Activated CD4-positive, alpha-beta T cell treated with anti-CD3 and anti-CD28 coated beads, Interleukin-2, amount 10 ng/mL, durations not matched to agents 7 days and 5 days (primary cell): ENCODE measurements around the gene TEX48. TPM values are rescaled to one million over a fixed set of nuclear protein-coding genes. Genes with fewer than 3 reads are reported as not detected.

Source experiments
- CTCF ChIA-PET: fragments of 350-600 bp; sonication (Branson Sonifier 250); formaldehyde crosslinking; loops from one replicate; lab custom pipeline; 2021; ENCODE audit warnings: antibody characterized with exemption; lab: Charles Lee
- POLR2A ChIA-PET: fragments of 350-600 bp; sonication (Branson Sonifier 250); formaldehyde crosslinking; loops from one replicate; lab custom pipeline; 2021; ENCODE audit warnings: antibody characterized with exemption; lab: Charles Lee
- DNase-seq: peaks from one replicate; pipeline ENCODE4 v3.0.0-alpha.2; 2020
- H3K27ac Mint-ChIP-seq: one replicate; pipeline ENCODE4 v1.8.0; 2021; ENCODE audit warnings: mild to moderate bottlenecking, moderate library complexity, mixed read lengths
- H3K27me3 Mint-ChIP-seq: one replicate; pipeline ENCODE4 v1.8.0; 2021; ENCODE audit warnings: mixed read lengths
- H3K36me3 Mint-ChIP-seq: one replicate; pipeline ENCODE4 v1.8.0; 2021; ENCODE audit warnings: low read depth, mixed read lengths
- H3K4me1 Mint-ChIP-seq: one replicate; pipeline ENCODE4 v1.8.0; 2021; ENCODE audit warnings: mixed read lengths
- H3K4me3 Mint-ChIP-seq: one replicate; pipeline ENCODE4 v1.8.0; 2021; ENCODE audit warnings: mild to moderate bottlenecking, moderate library complexity, mixed read lengths
- H3K9me3 Mint-ChIP-seq: one replicate; pipeline ENCODE4 v1.8.0; 2021; ENCODE audit warnings: mixed read lengths
- total RNA-seq, 2 experiments: library from RNA; stranded (reverse); gene quantifications; one replicate each; pipeline ENCODE4 v1.2.3, GENCODE V29; 2021

TEX48 gene
- total RNA-seq, 2 experiments from 2014 or later = 0.83 to 0.97 TPM

DNA sequence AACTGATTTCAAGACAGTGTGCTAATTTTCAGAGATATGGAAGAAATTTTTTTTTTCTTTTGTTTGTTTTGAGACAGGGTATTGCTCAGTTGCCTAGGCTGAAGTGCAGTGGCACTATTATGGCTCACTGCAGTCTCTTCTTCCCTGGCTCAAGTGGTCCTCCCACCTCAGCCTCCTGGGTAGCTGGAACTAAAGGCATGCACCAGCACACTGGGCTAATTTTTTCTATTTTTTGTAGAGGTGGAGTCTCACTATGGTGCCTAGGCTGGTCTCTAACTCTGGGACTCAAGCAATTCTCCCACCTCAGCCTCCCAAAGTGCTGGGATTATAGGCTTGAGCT lies 9.9 kb upstream of the TEX48 start:
- ChIA-PET POLR2A (interaction anchor here (0.8 to 2.0 kb wide), 3 partner anchors 27 to 237 kb away, joined by 3 to 7 read pairs (median 6); partner anchors contain the start of gene ATP6V1G1), CTCF (interaction anchor here (0.9 to 5.6 kb wide), 6 partner anchors 10 to 31 kb away, joined by 4 to 29 read pairs (median 6); partner anchors contain the start of gene TEX48)
- DNase-seq = no peak
- peaks cover 91% of the 10 kb centered on the region for H3K4me1 Mint-ChIP-seq
- H3K36me3 Mint-ChIP-seq = peaks cover 39% of the 10 kb centered on the region
- no peaks in the 10 kb centered on the region for H3K27me3 Mint-ChIP-seq
- peaks cover 15% of the 10 kb centered on the region for H3K9me3 Mint-ChIP-seq
- no peak overlapping the region for H3K4me3 Mint-ChIP-seq
- peak overlapping the region; percentile 93 for H3K27ac Mint-ChIP-seq

DNA sequence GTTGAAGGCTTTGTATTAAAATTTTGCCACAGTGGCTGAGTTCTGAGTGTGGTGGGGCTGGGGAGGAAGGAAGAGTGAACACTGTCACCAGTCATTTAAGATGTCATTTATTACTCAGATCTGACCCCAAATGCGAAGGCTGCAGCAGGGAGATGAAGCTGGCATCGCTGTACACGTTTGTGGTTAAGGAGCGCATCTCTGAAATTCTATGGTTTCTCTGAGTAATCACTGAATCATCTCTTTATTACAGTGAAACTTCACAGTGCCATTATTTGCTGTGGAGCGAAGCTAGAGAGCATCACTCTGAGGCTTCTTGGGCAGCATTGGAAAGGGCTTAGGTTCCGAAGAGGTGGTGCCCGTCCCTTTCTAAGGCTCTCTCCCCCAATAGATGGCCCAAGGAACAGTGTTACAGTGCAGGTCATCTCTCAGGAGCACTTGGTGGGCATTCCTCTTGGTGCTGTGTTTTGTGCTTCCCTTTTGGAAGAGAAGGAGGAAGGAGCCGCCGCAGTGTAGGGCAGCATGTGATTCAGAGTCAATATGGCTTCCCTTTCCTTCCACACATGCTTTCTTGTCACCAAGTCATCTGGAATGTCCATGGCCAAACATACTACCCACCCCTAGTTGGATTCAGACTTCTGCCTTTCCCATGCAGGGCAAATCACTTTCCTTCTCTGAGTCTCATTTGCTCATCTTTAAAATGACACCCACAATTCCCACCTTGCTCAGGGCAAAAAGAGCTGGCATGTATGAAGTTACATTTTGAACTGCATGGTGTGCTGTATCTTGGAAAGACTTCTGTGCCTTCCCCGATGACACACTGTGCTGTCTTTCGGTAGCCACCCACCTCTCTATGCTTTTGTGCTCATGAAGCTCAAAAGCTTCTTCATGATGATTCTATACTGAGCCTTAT lies 9.3 kb upstream of the TEX48 start:
- Mint-ChIP-seq H3K9me3 (peaks cover 17% of the 10 kb centered on the region), H3K27ac (peak overlapping the region; percentile 93), H3K27me3 (no peaks in the 10 kb centered on the region), H3K4me3 (peak overlapping the region; percentile 44), H3K4me1 (peaks cover 90% of the 10 kb centered on the region), H3K36me3 (peaks cover 44% of the 10 kb centered on the region)
- DNase-seq = peak; percentile 83
- CTCF ChIA-PET = interaction anchor here (0.6 to 5.6 kb wide), 14 partner anchors 10 to 324 kb away, joined by 3 to 29 read pairs (median 4); partner anchors contain the start of gene TEX48
- POLR2A ChIA-PET = interaction anchor here (0.8 to 2.0 kb wide), 3 partner anchors 28 to 238 kb away, joined by 3 to 7 read pairs (median 6); partner anchors contain the start of gene ATP6V1G1

DNA sequence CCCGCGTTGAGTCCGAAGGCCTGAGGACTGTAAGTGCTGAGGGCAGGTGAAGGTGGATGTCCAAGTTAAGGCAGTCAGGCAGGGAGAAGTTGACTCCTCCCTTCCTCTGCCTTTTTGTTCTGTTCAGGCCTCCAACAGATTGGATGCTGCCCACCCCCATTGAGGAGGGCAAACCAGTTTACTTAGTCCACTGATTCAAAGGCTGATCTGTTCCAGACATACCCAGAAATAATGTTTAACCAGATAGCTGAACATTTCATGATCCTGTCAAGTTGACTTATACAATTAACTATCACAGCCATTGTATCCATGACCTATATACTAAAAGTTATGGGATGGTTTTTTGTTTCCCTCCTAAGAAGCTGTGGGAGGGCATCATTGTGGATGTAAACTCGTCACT lies 8.3 kb upstream of the TEX48 start:
- H3K4me3 Mint-ChIP-seq = peak overlapping the region; percentile 44
- peak overlapping the region; percentile 93 for H3K27ac Mint-ChIP-seq
- POLR2A ChIA-PET = interaction anchor here (0.6 to 2.0 kb wide), 2 partner anchors 29 kb away, joined by 3 to 7 read pairs; no protein-coding TSS in a partner anchor
- peaks cover 20% of the 10 kb centered on the region for H3K9me3 Mint-ChIP-seq
- H3K4me1 Mint-ChIP-seq = peaks cover 93% of the 10 kb centered on the region
- H3K36me3 Mint-ChIP-seq = peaks cover 52% of the 10 kb centered on the region
- no peaks in the 10 kb centered on the region for H3K27me3 Mint-ChIP-seq
- CTCF ChIA-PET = interaction anchor here (0.8 to 5.6 kb wide), 10 partner anchors 9 to 325 kb away, joined by 3 to 29 read pairs (median 4); partner anchors contain the start of gene TEX48
- no peak for DNase-seq

DNA sequence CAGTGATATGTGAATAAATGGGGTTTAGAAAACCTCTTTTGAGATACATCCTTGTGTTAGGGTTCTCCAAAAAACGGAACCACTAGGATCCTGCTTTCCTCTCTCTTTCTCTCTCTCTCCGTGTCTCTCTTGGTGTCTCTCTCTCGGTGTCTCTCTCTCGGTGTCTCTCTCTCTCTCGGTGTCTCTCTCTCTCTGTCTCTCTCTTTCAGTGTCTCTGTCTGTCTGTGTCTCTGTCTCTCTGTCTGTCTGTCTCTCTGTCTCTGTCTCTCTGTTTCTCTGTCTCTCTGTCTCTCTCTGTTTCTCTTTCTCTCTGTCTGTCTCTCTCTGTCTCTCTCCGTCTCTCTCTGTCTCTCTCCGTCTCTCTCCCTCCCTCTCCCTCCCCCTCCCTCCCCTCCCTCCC lies 7.8 kb upstream of the TEX48 start:
- Mint-ChIP-seq H3K36me3 (peaks cover 53% of the 10 kb centered on the region), H3K4me3 (no peak overlapping the region), H3K4me1 (peaks cover 89% of the 10 kb centered on the region), H3K27me3 (no peaks in the 10 kb centered on the region), H3K27ac (peak overlapping the region; percentile 93), H3K9me3 (peaks cover 20% of the 10 kb centered on the region)
- ChIA-PET CTCF (interaction anchor here (0.8 to 5.6 kb wide), 8 partner anchors 8 to 325 kb away, joined by 3 to 29 read pairs (median 4); partner anchors contain the start of gene TEX48), POLR2A (interaction anchor here (0.6 to 0.7 kb wide), 2 partner anchors 29 to 240 kb away, joined by 3 to 5 read pairs; no protein-coding TSS in a partner anchor)
- DNase-seq = no peak

DNA sequence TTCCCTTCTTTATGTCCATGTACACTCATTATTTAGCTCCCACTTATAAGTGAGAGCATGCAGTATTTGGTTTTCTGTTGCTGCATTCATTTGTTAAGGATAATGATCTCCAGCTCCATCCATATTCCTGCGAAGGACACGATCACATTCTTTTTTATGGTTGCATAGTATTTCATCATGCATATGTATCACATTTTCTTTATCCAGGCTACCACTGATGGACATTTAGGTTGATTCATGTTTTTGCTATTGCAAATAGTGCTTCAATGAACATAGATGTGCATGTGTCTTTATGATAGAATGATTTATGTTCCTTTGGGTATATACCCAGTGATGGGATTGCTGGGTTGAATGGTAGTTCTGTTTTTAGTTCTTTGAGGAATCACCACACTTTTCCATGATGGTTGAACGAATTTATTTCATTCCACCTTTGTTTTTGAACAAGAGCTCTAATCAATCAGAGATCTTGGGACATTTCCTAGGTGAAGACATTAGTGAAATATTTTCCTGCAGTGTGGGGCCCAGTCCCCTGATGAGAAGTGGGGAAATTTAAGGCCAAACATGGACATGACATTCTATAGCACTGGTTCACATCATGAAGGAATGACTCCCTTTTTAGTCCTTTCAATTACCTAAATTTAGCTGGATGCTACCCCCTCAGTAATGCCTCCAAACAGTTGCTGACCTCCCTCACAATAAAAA lies 7.1 kb upstream of the TEX48 start:
- H3K9me3 Mint-ChIP-seq = peaks cover 26% of the 10 kb centered on the region
- peaks cover 54% of the 10 kb centered on the region for H3K36me3 Mint-ChIP-seq
- CTCF ChIA-PET = interaction anchor here (0.5 to 5.6 kb wide), 7 partner anchors 17 to 326 kb away, joined by 3 to 29 read pairs (median 4); no protein-coding TSS in a partner anchor
- no peak for DNase-seq
- POLR2A ChIA-PET = interaction anchor here (0.7 kb wide), 1 partner anchor 240 kb away, joined by 5 read pairs; no protein-coding TSS in a partner anchor
- no peaks in the 10 kb centered on the region for H3K27me3 Mint-ChIP-seq
- H3K27ac Mint-ChIP-seq = peak overlapping the region; percentile 26
- H3K4me1 Mint-ChIP-seq = peaks cover 88% of the 10 kb centered on the region
- H3K4me3 Mint-ChIP-seq = no peak overlapping the region

DNA sequence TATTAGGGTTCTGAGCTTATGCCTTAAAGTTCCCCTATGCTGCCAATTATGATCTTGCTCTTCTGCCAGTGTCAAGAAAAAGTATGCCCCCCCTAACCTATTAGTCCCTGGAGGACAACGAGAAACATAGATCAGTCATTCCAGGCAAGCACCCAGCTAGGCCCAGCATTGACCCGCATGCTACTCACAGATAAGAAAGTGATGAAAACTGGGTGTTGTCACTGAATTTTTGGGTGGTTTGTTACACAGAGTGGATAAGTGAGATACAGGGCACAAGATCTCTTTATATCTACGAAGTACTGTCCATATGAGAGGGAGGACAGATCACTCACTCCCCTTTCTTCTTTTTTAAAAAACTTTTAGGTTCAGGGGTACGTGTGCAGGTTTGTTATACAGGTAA lies 6.4 kb upstream of the TEX48 start:
- no peak for DNase-seq
- Mint-ChIP-seq H3K36me3 (peaks cover 57% of the 10 kb centered on the region), H3K9me3 (peaks cover 28% of the 10 kb centered on the region), H3K27me3 (no peaks in the 10 kb centered on the region), H3K27ac (no peak overlapping the region), H3K4me1 (peaks cover 85% of the 10 kb centered on the region), H3K4me3 (no peak overlapping the region)
- CTCF ChIA-PET = interaction anchor here (2.3 kb wide), 1 partner anchor 50 kb away, joined by 10 read pairs; no protein-coding TSS in a partner anchor
- POLR2A ChIA-PET = no interaction called here

DNA sequence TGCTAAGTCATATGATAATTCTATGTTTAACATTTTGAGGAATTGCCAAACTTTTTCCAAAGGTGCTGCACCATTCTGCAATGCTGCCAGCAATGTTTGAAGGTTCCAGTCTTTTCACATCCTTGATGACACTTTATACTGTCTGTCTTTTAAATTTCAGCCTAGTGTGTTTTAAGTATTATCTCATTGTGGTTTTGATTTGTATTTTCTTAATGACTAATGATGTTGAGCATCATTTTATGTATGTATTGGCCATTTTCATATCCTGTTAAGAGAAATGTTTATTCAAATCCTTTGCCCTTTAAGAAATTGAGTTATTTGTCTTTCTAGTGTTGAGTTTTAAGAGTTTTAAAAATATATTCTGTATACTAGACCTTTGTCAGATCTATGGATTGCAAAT lies 5.0 kb upstream of the TEX48 start:
- DNase-seq = no peak
- Mint-ChIP-seq H3K36me3 (peaks cover 57% of the 10 kb centered on the region), H3K4me1 (peaks cover 80% of the 10 kb centered on the region), H3K27ac (peak overlapping the region; percentile 21), H3K4me3 (no peak overlapping the region), H3K27me3 (no peaks in the 10 kb centered on the region), H3K9me3 (peaks cover 31% of the 10 kb centered on the region)
- ChIA-PET CTCF (no interaction called here), POLR2A (no interaction called here)

DNA sequence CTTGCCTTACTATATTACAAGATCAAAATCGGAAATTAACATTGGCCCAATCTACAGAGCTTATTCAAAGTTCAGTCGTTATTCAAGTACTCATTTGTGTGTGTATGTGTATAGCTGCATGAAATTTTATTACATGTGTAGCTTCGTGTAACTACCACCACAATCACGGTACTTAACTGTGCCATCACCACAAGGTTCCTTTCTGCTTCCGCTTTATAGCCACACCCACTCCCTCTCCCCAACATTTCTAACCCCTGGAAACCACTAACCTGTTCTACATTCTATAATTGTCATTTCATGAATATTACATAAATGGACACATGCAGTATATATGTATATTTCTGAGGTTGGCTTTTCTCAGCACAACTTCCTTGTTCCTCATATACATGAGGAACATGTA lies 4.0 kb upstream of the TEX48 start:
- ChIA-PET POLR2A (no interaction called here), CTCF (interaction anchor here (0.6 to 2.3 kb wide), 5 partner anchors 10 to 602 kb away, joined by 3 to 12 read pairs (median 3); no protein-coding TSS in a partner anchor)
- no peaks in the 10 kb centered on the region for H3K27me3 Mint-ChIP-seq
- peak overlapping the region; percentile 52 for H3K27ac Mint-ChIP-seq
- H3K4me1 Mint-ChIP-seq = peaks cover 78% of the 10 kb centered on the region
- peaks cover 55% of the 10 kb centered on the region for H3K36me3 Mint-ChIP-seq
- H3K9me3 Mint-ChIP-seq = peaks cover 31% of the 10 kb centered on the region
- no peak for DNase-seq
- no peak overlapping the region for H3K4me3 Mint-ChIP-seq

DNA sequence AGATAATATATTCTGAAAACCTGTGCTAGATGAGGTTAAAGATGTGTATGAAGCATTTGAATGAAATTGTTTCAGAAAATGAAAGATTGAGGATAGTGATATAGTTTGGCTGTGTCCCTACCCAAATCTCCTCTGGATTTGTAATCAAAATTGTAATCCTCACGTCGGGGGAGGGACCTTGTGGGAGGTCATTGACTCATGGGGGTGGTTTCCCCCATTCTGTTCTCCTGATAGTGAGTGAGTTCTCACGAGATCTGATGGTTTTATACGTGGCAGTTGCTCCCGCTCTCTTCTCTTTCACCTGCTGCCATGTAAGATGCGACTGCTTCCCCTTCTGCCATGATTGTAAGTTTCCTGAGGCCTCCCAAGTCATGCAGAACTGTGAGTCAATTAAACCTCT lies 2.0 kb upstream of the TEX48 start:
- ChIA-PET POLR2A (no interaction called here), CTCF (interaction anchor here (1.4 to 4.7 kb wide), 3 partner anchors 15 to 225 kb away, joined by 4 to 26 read pairs (median 4); no protein-coding TSS in a partner anchor)
- Mint-ChIP-seq H3K27me3 (no peaks in the 10 kb centered on the region), H3K36me3 (peaks cover 48% of the 10 kb centered on the region), H3K4me1 (peaks cover 65% of the 10 kb centered on the region), H3K9me3 (peaks cover 27% of the 10 kb centered on the region), H3K27ac (no peak overlapping the region), H3K4me3 (no peak overlapping the region)
- DNase-seq = no peak

DNA sequence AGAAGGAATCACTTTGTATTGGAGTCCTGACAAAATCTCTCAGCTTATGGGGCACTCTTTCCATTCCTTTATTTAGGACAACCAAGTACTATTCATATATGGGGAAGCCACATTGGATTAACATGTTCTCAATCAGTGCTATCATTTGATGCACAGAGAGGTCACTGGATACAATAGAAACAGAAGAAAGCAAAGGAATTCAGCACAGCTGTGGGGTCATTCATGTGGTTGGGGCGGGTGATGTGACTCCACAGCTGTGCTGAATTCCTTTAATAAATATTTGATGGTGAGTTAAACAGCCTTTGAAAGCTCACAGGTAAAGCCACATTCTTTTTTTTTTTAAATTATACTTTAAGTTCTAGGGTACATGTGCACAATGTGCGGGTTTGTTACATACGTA lies 854 bp upstream of the TEX48 start:
- H3K27me3 Mint-ChIP-seq = peaks cover 3% of the 10 kb centered on the region
- H3K27ac Mint-ChIP-seq = no peak overlapping the region
- H3K36me3 Mint-ChIP-seq = peaks cover 36% of the 10 kb centered on the region
- no peak for DNase-seq
- H3K9me3 Mint-ChIP-seq = peaks cover 22% of the 10 kb centered on the region
- peaks cover 56% of the 10 kb centered on the region for H3K4me1 Mint-ChIP-seq
- POLR2A ChIA-PET = no interaction called here
- CTCF ChIA-PET = interaction anchor here (0.6 to 4.7 kb wide), 17 partner anchors 9 to 919 kb away, joined by 3 to 34 read pairs (median 4); no protein-coding TSS in a partner anchor
- no peak overlapping the region for H3K4me3 Mint-ChIP-seq

DNA sequence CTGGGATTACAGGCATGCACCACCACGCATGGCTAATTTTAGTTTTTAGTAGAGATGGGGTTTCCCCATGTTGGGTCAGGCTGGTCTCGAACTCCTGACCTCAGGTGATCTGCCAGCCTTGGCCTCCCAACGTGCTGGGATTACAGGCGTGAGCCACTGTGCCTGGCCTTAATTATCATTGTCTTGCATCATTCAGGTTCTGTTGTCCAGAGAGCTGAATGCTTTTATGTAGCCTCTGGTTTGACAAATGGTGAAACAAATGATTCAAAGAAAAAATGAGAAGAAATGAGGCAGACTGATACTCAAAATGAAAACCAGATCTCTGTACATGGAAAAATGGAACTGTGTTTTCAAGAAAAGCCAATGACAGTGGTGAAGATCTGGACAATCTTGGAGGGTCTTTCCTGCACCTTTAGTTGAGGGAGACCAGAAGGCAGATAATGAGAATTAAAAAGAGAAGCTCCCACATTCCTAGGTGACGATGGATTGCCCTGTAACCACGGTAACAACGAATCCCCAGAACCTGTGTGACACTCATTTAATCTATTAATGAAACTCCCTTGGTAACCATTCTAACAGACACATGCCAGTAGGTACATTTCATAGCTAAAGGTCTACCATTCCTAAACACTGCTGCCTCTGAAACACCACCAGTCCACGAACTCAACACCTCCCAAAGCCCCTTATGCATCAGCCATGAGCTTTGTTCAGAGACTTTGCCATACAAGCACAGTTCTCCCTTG lies 1.6 kb downstream of the TEX48 start:
- H3K36me3 Mint-ChIP-seq = peaks cover 18% of the 10 kb centered on the region
- ChIA-PET POLR2A (no interaction called here), CTCF (interaction anchor here (0.6 to 4.7 kb wide), 37 partner anchors 9 to 365 kb away, joined by 3 to 34 read pairs (median 3); partner anchors contain the start of gene TEX53)
- H3K4me1 Mint-ChIP-seq = peaks cover 49% of the 10 kb centered on the region
- no peak overlapping the region for H3K4me3 Mint-ChIP-seq
- H3K27me3 Mint-ChIP-seq = peaks cover 3% of the 10 kb centered on the region
- no peak for DNase-seq
- H3K9me3 Mint-ChIP-seq = peaks cover 11% of the 10 kb centered on the region
- no peak overlapping the region for H3K27ac Mint-ChIP-seq
